Chondrocyte (in vitro differentiated cells): Measurements from ENCODE around the gene USP28. TPM values are rescaled to one million over a fixed set of nuclear protein-coding genes. Genes with fewer than 3 reads are reported as not detected.
"Not testable (repeated sequence)": the region's sequence is repeated elsewhere in the genome, so short reads cannot be mapped to it uniquely, and the experiment has no call there.

Experiments used
- DNase-seq: peaks from one replicate; pipeline ENCODE4 v3.0.0; 2021; ENCODE audit warnings: mixed read lengths, low spot score
- H3K27ac Mint-ChIP-seq: one replicate; pipeline ENCODE4 v1.8.0; 2021; ENCODE audit warnings: mild to moderate bottlenecking, moderate library complexity, mixed read lengths; ENCODE audit not compliant: unreplicated experiment
- H3K27me3 Mint-ChIP-seq: 2 replicates; pipeline ENCODE4 v1.8.0; 2021; ENCODE audit warnings: low read depth, mixed read lengths
- H3K36me3 Mint-ChIP-seq: 2 replicates; pipeline ENCODE4 v1.8.0; 2021; ENCODE audit warnings: low read depth, mixed read lengths
- H3K4me1 Mint-ChIP-seq: 2 replicates; pipeline ENCODE4 v1.8.0; 2021; ENCODE audit warnings: low read depth, mild to moderate bottlenecking, mixed read lengths
- H3K4me3 Mint-ChIP-seq: one replicate; pipeline ENCODE4 v1.8.0; 2021; ENCODE audit warnings: mild to moderate bottlenecking, moderate library complexity, mixed read lengths; ENCODE audit not compliant: unreplicated experiment
- H3K9me3 Mint-ChIP-seq: 2 replicates; pipeline ENCODE4 v1.8.0; 2021; ENCODE audit warnings: low read depth, mixed read lengths
- total RNA-seq: library from RNA; stranded (reverse); gene quantifications from 3 replicates; pipeline ENCODE4 v1.2.1, GENCODE V29; 2021
- TF ChIP-seq, protein P1 (sequence below): fragments of 200-600 bp; sonication (generic); IDR thresholded peaks from 2 replicates; pipeline ENCODE4 v1.5.0; 2021; ENCODE audit warnings: antibody characterized with exemption, mild to moderate bottlenecking, moderate library complexity

USP28 gene
- total RNA-seq, 1 donor from 2014 or later, result 34.1 TPM

DNA sequence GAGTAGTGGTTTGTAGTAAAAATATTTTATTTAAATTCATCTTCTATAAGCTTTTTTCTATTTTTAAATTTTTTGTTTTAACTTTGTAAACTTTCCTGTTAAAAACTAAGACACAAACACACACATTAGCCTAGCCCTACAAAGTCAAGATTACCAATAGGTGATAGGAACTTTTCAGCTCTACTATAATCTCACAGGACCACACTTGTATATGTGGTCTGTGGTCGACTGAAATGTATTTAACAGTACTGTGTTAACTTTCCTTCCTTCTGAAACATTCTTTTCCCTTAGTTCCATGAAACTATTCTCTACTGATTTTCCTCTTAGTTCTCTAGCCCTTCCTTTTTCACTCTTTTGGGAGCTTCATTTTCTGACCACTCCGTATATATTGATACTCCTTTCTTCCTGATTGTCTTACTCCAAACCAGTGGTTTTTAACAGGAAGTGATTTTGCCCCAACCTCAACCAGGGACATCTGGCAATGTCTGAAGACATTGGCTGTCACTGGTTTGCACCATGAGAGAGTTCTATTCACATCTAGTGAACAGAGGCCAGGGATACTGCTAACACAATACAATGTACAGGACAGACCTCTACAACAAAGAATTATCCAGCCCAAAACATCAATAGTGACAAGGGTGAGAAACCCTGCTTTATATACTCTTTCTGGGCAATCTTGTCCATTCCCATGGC, 110.7 kb downstream of the USP28 start:
- H3K27ac Mint-ChIP-seq, result no peak overlapping the region
- no peak for DNase-seq
- H3K36me3 Mint-ChIP-seq, result peaks cover 28% of the 10 kb centered on the region

DNA sequence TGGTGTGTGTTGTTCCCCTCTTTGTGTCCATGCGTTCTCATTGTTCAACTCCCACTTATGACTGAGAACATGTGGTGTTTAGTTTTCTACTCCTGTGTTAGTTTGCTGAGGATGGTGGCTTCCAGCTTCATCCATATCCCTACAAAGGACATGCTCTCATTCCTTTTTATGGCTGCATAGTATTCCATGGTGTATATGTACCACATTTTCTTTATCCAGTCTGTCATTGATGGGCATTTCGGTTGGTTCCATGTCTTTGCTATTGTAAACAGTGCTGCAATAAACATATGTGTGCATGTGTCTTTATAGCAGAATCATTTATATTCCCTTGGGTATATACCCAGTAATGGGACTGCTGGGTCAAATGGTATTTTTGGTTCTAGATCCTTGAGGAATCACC, 112.3 kb downstream of the USP28 start:
- not testable (repeated sequence) for H3K27me3 Mint-ChIP-seq, H3K4me1 Mint-ChIP-seq, H3K4me3 Mint-ChIP-seq, DNase-seq, H3K27ac Mint-ChIP-seq
- Mint-ChIP-seq H3K9me3 (peaks cover 10% of the 10 kb centered on the region), H3K36me3 (peaks cover 31% of the 10 kb centered on the region)

More for the DNA sequence above, 110.7 kb downstream of the USP28 start:
- Mint-ChIP-seq H3K27me3 (no peaks in the 10 kb centered on the region), H3K4me3 (no peak overlapping the region), H3K9me3 (peaks cover 10% of the 10 kb centered on the region), H3K4me1 (no peaks in the 10 kb centered on the region)
- TF ChIP-seq, protein P1, sequence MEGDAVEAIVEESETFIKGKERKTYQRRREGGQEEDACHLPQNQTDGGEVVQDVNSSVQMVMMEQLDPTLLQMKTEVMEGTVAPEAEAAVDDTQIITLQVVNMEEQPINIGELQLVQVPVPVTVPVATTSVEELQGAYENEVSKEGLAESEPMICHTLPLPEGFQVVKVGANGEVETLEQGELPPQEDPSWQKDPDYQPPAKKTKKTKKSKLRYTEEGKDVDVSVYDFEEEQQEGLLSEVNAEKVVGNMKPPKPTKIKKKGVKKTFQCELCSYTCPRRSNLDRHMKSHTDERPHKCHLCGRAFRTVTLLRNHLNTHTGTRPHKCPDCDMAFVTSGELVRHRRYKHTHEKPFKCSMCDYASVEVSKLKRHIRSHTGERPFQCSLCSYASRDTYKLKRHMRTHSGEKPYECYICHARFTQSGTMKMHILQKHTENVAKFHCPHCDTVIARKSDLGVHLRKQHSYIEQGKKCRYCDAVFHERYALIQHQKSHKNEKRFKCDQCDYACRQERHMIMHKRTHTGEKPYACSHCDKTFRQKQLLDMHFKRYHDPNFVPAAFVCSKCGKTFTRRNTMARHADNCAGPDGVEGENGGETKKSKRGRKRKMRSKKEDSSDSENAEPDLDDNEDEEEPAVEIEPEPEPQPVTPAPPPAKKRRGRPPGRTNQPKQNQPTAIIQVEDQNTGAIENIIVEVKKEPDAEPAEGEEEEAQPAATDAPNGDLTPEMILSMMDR, result no peak

DNA sequence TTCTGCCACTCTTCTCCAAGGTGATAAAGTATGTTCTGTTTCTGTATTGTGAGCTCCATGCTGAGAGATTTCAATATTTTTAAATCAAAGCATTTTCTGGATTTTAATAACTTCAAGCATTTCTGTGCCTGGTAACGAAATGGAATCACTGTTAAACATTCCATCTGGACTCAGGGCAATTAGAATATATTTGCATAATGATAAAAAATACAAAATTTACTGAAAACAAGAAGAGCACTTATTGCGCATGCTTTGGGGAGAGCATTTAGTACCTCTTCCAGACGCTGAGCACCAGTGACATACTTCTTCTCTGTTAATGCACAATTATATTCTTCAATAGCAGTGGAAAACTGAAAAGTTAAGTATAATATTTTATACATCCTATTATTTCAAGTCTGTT, 115.1 kb downstream of the USP28 start:
- no peak overlapping the region for H3K4me3 Mint-ChIP-seq
- peaks cover 14% of the 10 kb centered on the region for H3K9me3 Mint-ChIP-seq
- H3K4me1 Mint-ChIP-seq, result no peaks in the 10 kb centered on the region
- TF ChIP-seq, protein P1, result no peak
- no peaks in the 10 kb centered on the region for H3K27me3 Mint-ChIP-seq
- H3K27ac Mint-ChIP-seq, result no peak overlapping the region
- H3K36me3 Mint-ChIP-seq, result peaks cover 38% of the 10 kb centered on the region
- no peak for DNase-seq

DNA sequence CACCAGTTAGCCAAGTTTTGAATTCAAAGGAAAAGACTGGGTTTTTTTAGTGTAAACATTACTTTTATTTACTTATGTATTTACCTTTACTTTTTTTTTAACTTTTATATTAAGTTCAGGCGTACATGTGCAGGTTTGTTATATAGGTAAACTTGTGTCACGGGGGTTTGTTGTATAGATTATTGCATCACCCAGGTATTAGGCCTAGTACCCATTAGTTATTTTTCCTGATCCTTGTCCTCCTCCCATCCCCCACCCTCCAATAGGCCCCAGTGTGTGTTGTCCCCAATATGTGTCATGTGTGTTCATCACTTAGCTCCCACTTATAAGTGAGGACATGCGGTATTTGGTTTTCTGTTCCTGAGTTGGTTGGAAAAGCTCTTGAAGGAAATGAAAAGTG, 122.4 kb downstream of the USP28 start:
- TF ChIP-seq, protein P1, result no peak
- H3K27me3 Mint-ChIP-seq, result no peaks in the 10 kb centered on the region

More for the DNA sequence above, 122.4 kb downstream of the USP28 start:
- Mint-ChIP-seq H3K27ac (no peak overlapping the region), H3K4me1 (no peaks in the 10 kb centered on the region), H3K36me3 (peaks cover 23% of the 10 kb centered on the region), H3K4me3 (no peak overlapping the region), H3K9me3 (peaks cover 8% of the 10 kb centered on the region)
- no peak for DNase-seq

Other genes with a start within 250 kb of the USP28 start
- gene TMPRSS5, start 169.3 kb downstream of the USP28 start, total RNA-seq, result 0.33 to 0.92 TPM (median 0.37 TPM) in 3 replicates
- 11.7 to 17.1 TPM (median 11.9 TPM) in 3 replicates for gene ZW10, start 101.9 kb downstream of the USP28 start, total RNA-seq
- gene CLDN25, start 95.8 kb downstream of the USP28 start, total RNA-seq, result not detected in 3 replicates
- gene HTR3B, start 29.2 kb upstream of the USP28 start, total RNA-seq, result not detected in 3 replicates
- not detected in 3 replicates for gene HTR3A, start 99.5 kb upstream of the USP28 start, total RNA-seq
- 18.5 to 22.0 TPM (median 21.9 TPM) in 3 replicates for gene ZBTB16, start 184.1 kb upstream of the USP28 start, total RNA-seq